Keratinocyte (primary cell): Measurements from ENCODE around the gene SPAST. TPM values are rescaled to one million over a fixed set of nuclear protein-coding genes. Genes with fewer than 3 reads are reported as not detected.

Experiments
- DNase-seq: peaks from one replicate; pipeline ENCODE4 v3.0.0-alpha.2; 2011; ENCODE audit warnings: low read depth, missing footprints, low spot score
- FAIRE-seq: peaks from 2 replicates; lab custom pipeline; 2011; peaks lifted over from hg19 to GRCh38; lab: Jason Lieb, UNC
- H2AFZ ChIP-seq: 2 replicates; pipeline ENCODE4 v1.6.0; 2012; ENCODE audit warnings: low read length, control low read depth, inconsistent platforms; ENCODE audit not compliant: control insufficient read depth
- H3K27ac ChIP-seq: 2 replicates; pipeline ENCODE4 v1.5.1; 2011; ENCODE audit warnings: low read length; ENCODE audit not compliant: control insufficient read depth, insufficient read depth
- H3K27me3 ChIP-seq: 3 replicates; pipeline ENCODE4 v1.6.0; 2011; ENCODE audit warnings: low read length; ENCODE audit not compliant: control insufficient read depth, insufficient read depth; ENCODE audit errors: extremely low read depth
- H3K36me3 ChIP-seq, 2 experiments: 2 replicates in 1 of 2; 3 replicates in 1 of 2; pipeline ENCODE4 v1.5.1; 2011; ENCODE audit warnings: low read length in 2 of 2, mild to moderate bottlenecking in 1 of 2; ENCODE audit not compliant: control insufficient read depth in 2 of 2, insufficient read depth in 2 of 2; ENCODE audit errors: extremely low read depth in 1 of 2
- H3K4me1 ChIP-seq: 3 replicates; pipeline ENCODE4 v1.5.1; 2011; ENCODE audit warnings: low read length; ENCODE audit not compliant: control insufficient read depth, insufficient read depth; ENCODE audit errors: extremely low read depth
- H3K4me2 ChIP-seq: 3 replicates; pipeline ENCODE4 v1.6.0; 2011; ENCODE audit warnings: low read depth, low read length; ENCODE audit not compliant: control insufficient read depth, insufficient read depth; ENCODE audit errors: extremely low read depth
- H3K4me3 ChIP-seq, 3 experiments: fragments of 200-600 bp in 1 of 3; sonication (generic) in 1 of 3; 2 replicates in 2 of 3; 3 replicates in 1 of 3; pipeline ENCODE4 v1.5.1; 2011 to 2016; ENCODE audit warnings: low read length in 3 of 3, mild to moderate bottlenecking in 3 of 3, control low read depth in 2 of 3, inconsistent platforms in 1 of 3, low read depth in 1 of 3, mixed read lengths in 1 of 3, mixed run types in 1 of 3, moderate library complexity in 1 of 3; ENCODE audit not compliant: control insufficient read depth in 2 of 3, insufficient read depth in 2 of 3; ENCODE audit errors: extremely low read depth in 1 of 3
- H3K79me2 ChIP-seq: 2 replicates; pipeline ENCODE4 v1.6.0; 2012; ENCODE audit warnings: low read length; ENCODE audit not compliant: control insufficient read depth, insufficient read depth
- H3K9ac ChIP-seq: 3 replicates; pipeline ENCODE4 v1.6.0; 2011; ENCODE audit warnings: low read length; ENCODE audit not compliant: control insufficient read depth, insufficient read depth; ENCODE audit errors: extremely low read depth
- H3K9me1 ChIP-seq: 3 replicates; pipeline ENCODE4 v1.6.0; 2011; ENCODE audit warnings: low read length; ENCODE audit not compliant: control insufficient read depth, insufficient read depth; ENCODE audit errors: extremely low read depth
- H3K9me3 ChIP-seq: 2 replicates; pipeline ENCODE4 v1.5.1; 2012; ENCODE audit warnings: low read depth, low read length; ENCODE audit not compliant: control insufficient read depth
- H4K20me1 ChIP-seq: 3 replicates; pipeline ENCODE4 v1.6.0; 2011; ENCODE audit warnings: low read length; ENCODE audit not compliant: control insufficient read depth, insufficient read depth; ENCODE audit errors: extremely low read depth
- CTCF ChIP-seq, 3 experiments: IDR thresholded peaks in 1 of 3; conservative IDR thresholded peaks in 1 of 3; optimal IDR thresholded peaks in 1 of 3; 2 replicates in 2 of 3; 3 replicates in 1 of 3; pipeline versions ENCODE3 to v1.5.1; 2011; ENCODE audit warnings: low read length in 3 of 3, mild to moderate bottlenecking in 3 of 3, moderate library complexity in 2 of 3, control low read depth in 1 of 3, inconsistent platforms in 1 of 3; ENCODE audit not compliant: insufficient read depth in 2 of 3; ENCODE audit errors: extremely low read depth in 1 of 3
- EZH2 ChIP-seq: IDR thresholded peaks from one replicate; pipeline ENCODE4 v1.6.1; 2012; ENCODE audit warnings: inconsistent platforms, mild to moderate bottlenecking, low read length, moderate library complexity
- dilution Hi-C: fragments of 300-500 bp; cut with MboI; formaldehyde crosslinking; loops from one replicate; pipeline ENCODE4 v1.7.0; 2020; ENCODE audit warnings: low sequenced_read_pairs; ENCODE audit not compliant: extremely low pct_ligation_motif_present
- polyA plus RNA-seq, 5 experiments: library from polyadenylated mRNA; depleted of rRNA in 3 of 5; stranded (reverse) in 3 of 5; stranded (forward) in 1 of 5; unstranded in 1 of 5; fragments of >200 nt; gene quantifications; 1 replicate in 1 of 5; 2 replicates in 3 of 5; 3 replicates in 1 of 5; pipeline versions ENCODE4 v1.2.1 to v1.2.3, GENCODE V29; 2011 to 2012; ENCODE audit warnings: missing spikeins in 2 of 5, low read depth in 1 of 5, low replicate concordance in 1 of 5

Gene SPAST
- polyA plus RNA-seq, 1 donor (not counting 4 experiments of a cell fraction or from before 2014, with no cell fraction given): 9.5 TPM

GRCh38 chr2:32060266-32060665, 3.1 kb upstream of the SPAST start:
- peaks cover 3% of the 10 kb centered on the region for H3K79me2 ChIP-seq
- peaks cover 9% of the 10 kb centered on the region for H3K4me1 ChIP-seq
- H3K27ac ChIP-seq: no peak overlapping the region
- H3K27me3 ChIP-seq: no peaks in the 10 kb centered on the region
- no peaks in the 10 kb centered on the region for H3K36me3 ChIP-seq
- no peak for TF ChIP-seq EZH2
- no peak for TF ChIP-seq CTCF (optimal IDR thresholded peaks at IDR 0.05 in 1 of 3, IDR thresholded peaks at IDR 0.05 in 1 of 3, conservative IDR thresholded peaks at IDR 0.05 in 1 of 3; ENCODE audit: extremely low read depth in 1 of 3, insufficient read depth in 2 of 3, low read length in 3 of 3)
- no peaks in the 10 kb centered on the region for H4K20me1 ChIP-seq
- H3K4me2 ChIP-seq: no peak overlapping the region
- H3K9ac ChIP-seq: no peak overlapping the region
- dilution Hi-C loops: no loop called here
- H3K9me3 ChIP-seq: no peaks in the 10 kb centered on the region
- FAIRE-seq (no peak), DNase-seq (no peak)
- H3K9me1 ChIP-seq: no peaks in the 10 kb centered on the region
- H2AFZ ChIP-seq: no peak overlapping the region
- no peak overlapping the region for H3K4me3 ChIP-seq

GRCh38 chr2:32061430-32061829, 1.9 kb upstream of the SPAST start:
- no peak overlapping the region for H3K4me3 ChIP-seq
- H3K9ac ChIP-seq: no peak overlapping the region
- TF ChIP-seq EZH2 (no peak), CTCF (optimal IDR thresholded peaks at IDR 0.05 in 1 of 3, IDR thresholded peaks at IDR 0.05 in 1 of 3, conservative IDR thresholded peaks at IDR 0.05 in 1 of 3; ENCODE audit: extremely low read depth in 1 of 3, insufficient read depth in 2 of 3, low read length in 3 of 3) (no peak)
- no peaks in the 10 kb centered on the region for H4K20me1 ChIP-seq
- no peak overlapping the region for H3K27ac ChIP-seq
- H3K27me3 ChIP-seq: no peaks in the 10 kb centered on the region
- H3K9me1 ChIP-seq: no peaks in the 10 kb centered on the region
- FAIRE-seq (no peak), DNase-seq (no peak)
- no peak overlapping the region for H3K4me2 ChIP-seq
- dilution Hi-C loops: no loop called here
- peaks cover 4% of the 10 kb centered on the region for H3K79me2 ChIP-seq
- H3K36me3 ChIP-seq: no peaks in the 10 kb centered on the region
- no peak overlapping the region for H2AFZ ChIP-seq
- no peaks in the 10 kb centered on the region for H3K9me3 ChIP-seq
- H3K4me1 ChIP-seq: peaks cover 14% of the 10 kb centered on the region
